Dedifferentiated amniotic fluid mesenchymal stem cell (primary cell): ENCODE results near the gene SCN1A.
"Not testable (repeated sequence)": the region's sequence is repeated elsewhere in the genome, so short reads cannot be mapped to it uniquely, and the experiment has no call there.

Experiments used
- DNase-seq: peaks from one replicate; pipeline ENCODE4 v3.0.0-alpha.2; 2016; ENCODE audit errors: extremely low spot score

Gene SCN1A

GRCh38 chr2:166135152-166135848, 7.5 kb upstream of the SCN1A start:
- DNase-seq: no peak

DNA sequence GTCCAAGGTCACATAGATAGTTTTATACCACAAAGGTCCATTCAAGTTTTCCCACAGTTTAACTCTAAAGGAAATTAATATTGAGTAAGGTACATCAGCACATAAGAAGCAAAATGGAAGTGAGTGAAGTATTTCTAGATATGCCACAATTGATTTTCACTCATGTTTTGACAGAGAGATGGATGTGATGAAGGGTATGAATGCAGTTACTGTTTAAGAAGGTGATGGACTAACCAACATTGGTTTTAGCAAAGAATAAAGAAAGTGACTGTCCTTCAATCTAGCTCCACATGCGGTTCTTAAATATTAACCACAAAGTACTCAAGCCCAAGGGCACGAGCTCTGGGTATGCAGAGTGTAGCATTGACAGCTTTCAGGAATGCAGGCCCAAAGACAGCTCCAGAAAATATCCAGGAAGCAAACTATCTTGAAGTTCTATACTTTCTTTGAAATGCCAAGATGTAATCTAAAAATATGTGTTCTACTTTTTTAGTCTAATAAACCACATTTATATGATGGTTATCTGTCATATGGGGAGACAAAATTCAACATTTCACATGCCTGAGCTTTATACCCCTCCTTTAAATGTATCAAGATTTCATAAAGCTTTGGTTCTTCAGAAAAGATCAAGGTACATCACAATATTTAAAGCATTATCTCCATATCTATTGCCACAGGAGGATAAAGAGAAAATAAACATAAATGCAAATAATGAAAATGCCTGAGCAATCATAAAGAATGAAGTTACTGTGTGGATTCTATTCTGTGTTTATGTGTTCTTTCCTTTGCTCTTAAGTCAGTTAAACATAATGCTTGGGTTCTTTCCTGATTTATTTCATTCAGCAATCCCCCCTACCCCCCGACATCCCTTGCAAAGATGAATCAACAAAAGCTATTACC, 6.7 kb upstream of the SCN1A start:
- no peak for DNase-seq

- DNase-seq: no peak
Measured at GRCh38 chr2:166133653-166134052, 5.8 kb upstream of the SCN1A start.

DNA sequence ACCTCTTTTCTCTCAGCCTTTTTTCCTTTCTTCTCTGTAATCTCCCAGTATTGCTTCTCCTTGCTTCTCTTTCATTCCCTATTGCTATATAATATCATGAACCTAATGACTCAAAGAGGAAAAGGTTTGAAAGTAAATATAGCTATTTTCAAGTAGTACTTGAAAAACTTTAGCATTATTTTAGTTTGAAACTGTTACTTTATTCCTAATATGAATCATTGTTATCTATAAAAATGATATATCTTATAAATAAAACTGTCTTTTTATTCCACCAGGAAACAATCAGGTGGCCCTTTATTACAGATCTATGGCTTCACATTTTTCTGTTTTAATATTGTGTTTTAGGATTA, 311 bp upstream of the SCN1A start:
- no peak for DNase-seq

- no peak for DNase-seq
Measured at GRCh38 chr2:166126007-166126639, 1.7 kb downstream of the SCN1A start.

- no peak for DNase-seq
Measured at GRCh38 chr2:166125557-166125956, 2.3 kb downstream of the SCN1A start.

DNA sequence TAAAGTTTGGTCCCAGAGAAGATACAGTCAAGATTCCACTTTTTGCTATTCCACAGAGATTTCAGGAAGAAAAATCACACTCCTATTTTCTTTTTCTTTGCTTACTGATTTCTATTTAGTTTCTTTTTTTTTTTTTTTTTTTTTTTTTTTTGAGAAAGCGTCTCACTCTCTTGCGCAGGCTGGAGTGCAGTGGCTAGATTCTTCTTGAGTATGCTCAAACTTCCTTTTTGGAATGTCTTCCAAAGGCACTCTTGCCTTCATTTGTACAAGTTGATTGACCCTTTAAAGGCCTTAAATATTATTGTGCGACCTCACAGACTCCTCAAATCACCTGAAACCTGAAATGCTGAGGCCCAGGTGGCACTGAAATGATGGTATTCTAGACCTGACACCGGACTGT, 9.6 kb downstream of the SCN1A start:
- DNase-seq: no peak

- no peak for DNase-seq
Measured at GRCh38 chr2:166117491-166117890, 10.3 kb downstream of the SCN1A start.

DNA sequence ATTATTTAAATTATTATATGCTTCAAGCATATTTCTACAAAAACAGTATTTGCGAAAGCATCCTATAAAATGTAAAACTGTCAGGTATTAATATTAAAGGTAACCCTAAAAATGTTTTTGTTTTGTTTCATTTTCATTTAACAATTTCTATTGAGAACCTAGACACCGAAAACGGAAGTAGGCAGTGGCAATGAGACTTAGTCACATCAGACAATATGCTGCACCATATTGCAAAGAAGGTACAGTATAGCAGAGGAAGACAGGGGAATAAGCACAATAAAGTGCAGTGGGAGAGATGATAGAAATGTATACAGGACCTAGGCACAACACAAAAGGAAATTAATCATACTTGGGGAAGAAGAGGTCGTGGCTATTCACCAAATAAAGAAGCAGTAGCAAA, 12.2 kb downstream of the SCN1A start:
- DNase-seq: no peak

- no peak for DNase-seq
Measured at GRCh38 chr2:166112193-166112605, 15.6 kb downstream of the SCN1A start.

DNA sequence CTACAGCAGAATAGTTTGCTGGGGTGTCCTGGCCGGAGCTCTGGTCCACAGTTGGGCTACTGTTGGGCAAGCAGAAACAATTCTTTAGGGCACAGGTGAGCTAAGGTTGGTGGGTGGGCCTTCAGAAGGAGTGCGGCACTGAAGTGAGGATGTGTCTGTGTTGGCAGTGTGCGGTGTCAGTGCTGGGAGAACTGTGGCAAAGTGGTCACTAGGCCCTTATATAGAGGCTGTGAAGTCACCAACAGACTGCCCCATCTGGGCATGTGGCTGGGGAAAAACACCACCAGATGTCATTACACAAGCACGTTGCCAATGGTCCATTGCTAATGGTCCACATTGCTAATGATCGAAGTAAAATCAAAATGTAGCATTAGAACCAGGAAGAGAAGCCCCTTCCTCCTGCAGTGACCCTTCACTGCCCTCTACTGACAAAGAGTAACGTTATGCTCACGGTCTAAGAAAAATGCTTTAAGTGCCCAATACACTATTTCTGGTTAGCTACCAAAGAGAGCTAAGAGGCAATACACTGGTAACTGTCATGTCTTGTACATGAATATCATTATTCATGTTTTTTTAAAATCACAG, 21.3 kb downstream of the SCN1A start:
- no peak for DNase-seq

DNA sequence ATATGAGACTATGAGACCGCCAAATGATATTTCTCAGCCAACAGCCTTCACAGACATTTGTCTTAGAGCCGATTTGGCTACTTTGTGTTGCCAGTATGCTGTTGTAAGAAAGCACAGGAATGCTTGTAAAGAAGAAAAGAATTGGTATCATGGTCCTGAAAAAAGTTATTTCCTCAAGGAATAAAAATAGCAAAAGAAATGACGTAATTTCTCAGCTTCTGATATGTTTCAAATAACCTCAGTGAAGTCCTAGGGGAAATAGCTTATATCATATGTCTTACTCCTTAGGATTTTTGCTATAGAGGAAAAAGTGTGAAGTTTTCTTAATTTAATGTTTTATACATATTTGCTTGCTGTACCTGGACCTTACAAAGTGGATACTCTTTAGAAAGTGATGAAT, 23.0 kb downstream of the SCN1A start:
- no peak for DNase-seq

- no peak for DNase-seq
Measured at GRCh38 chr2:166104084-166104483, 23.7 kb downstream of the SCN1A start.

GRCh38 chr2:166103277-166103676, 24.5 kb downstream of the SCN1A start:
- DNase-seq: not testable (repeated sequence)

DNA sequence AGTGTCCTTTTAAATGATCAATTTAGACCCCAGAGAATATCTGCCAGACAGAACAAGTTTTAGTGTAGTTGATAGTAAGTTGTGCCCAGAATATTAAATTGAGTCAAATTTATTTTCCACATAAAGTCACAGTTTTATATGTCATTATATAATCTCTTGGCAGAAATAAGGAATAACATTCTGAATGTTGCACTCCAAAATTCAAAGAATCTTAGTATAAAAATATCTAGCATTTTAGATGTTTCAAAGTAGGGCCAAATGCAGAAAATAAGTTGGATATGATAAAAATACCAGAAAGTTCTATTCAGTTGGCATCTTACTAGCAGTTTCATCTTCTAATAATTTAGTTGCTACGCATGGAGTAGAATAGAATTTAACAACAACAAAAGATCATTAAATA, 33.5 kb downstream of the SCN1A start:
- DNase-seq: no peak

DNA sequence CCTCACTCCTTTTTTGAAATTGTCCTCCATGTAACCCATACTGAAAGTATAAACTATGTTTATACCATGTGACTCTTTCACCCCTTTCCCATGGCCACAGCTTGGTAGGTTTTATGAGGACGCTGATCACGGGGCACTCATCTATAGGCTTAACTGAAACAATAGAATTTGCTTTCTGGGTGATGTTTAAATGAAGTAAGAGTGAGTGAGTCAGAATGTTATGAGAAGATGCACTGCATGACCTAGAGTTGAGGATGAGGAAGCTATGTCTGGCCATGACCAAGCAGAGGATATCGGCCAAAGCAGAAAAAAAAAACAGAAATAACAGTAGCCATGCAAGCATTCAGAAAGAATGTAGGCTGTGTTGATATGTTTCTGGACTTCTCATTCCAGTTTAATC, 34.9 kb downstream of the SCN1A start:
- DNase-seq: no peak

DNA sequence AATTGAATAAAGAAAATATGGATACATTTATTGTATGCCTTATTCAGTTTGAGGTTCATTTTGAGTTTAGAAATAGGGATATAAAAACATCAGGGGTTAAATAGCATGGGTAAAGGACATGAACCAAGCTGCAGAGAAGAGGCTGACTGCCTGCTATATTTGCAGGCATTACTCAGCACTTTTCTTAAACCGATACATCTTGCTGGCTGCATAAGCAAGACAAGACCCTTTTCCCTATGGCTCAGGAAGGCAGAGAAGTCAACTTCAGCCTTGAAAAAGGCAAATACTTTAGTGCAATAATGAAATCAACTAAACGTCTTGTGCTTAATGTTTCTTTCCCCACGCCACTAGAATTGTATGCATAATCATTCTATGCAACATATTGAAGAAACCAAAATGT, 36.4 kb downstream of the SCN1A start:
- no peak for DNase-seq

- DNase-seq: no peak
Measured at GRCh38 chr2:166090908-166091307, 36.9 kb downstream of the SCN1A start.

DNA sequence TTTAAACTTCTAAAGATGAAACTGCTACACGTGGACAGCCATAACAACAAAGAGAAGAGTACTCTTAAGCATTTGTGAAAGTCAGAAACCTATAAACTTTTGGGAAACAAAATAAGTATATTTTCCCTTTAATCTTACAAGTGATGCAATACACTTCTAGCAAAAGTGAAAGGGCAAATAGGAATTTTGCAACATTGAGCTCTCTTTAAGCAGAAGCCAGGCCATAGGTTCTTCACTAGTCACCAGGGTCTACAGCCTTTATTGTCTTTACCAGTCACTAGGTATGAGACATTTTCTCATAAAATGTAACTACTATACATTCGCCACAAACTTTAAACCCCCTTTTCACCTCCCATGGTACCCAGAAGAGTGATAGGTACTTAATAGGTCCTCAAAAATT, 37.5 kb downstream of the SCN1A start:
- no peak for DNase-seq

GRCh38 chr2:166088634-166089033, 39.2 kb downstream of the SCN1A start:
- no peak for DNase-seq

- no peak for DNase-seq
Measured at GRCh38 chr2:166084301-166084700, 43.5 kb downstream of the SCN1A start.

DNA sequence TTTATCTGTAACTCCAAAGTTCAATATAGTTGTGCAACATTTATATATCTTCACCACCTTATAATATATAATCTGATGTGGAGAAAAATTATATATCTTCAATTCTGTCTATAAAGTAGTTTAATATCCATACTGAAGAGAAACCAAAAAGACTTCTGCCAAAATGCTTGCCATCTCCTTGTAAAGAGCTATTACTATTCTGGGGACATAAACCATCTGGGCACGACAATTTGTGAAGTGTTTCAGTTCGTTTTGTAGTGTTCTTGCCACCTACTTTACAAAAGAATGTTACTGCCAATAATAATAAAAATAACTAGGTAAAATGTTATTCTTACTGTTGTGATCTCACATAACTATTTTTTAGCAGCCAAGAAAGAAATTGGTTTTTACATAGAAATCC, 45.1 kb downstream of the SCN1A start:
- DNase-seq: no peak

GRCh38 chr2:166081852-166082251, 46.0 kb downstream of the SCN1A start:
- no peak for DNase-seq
